Esophagus squamous epithelium (tissue), 4 donors: Measurements from ENCODE around the gene GAL3ST2.

Experiments
- POLR2A ChIP-seq, 4 donors: fragments of 450-650 bp; IDR thresholded peaks; one replicate each; pipeline ENCODE4 v1.6.1; 2017; ENCODE audit warnings: antibody characterized with exemption in 4 of 4, mild to moderate bottlenecking in 4 of 4, moderate library complexity in 3 of 4
- TF ChIP-seq, protein P1 (sequence below), 6 experiments: fragments of 450-650 bp in 4 of 6; fragments of 200-600 bp in 2 of 6; sonication (generic) in 2 of 6; IDR thresholded peaks; one replicate each; pipeline ENCODE4 v1.5.1; 2016 to 2019; ENCODE audit warnings: antibody characterized with exemption in 6 of 6, mild to moderate bottlenecking in 4 of 6, moderate library complexity in 4 of 6

DNA sequence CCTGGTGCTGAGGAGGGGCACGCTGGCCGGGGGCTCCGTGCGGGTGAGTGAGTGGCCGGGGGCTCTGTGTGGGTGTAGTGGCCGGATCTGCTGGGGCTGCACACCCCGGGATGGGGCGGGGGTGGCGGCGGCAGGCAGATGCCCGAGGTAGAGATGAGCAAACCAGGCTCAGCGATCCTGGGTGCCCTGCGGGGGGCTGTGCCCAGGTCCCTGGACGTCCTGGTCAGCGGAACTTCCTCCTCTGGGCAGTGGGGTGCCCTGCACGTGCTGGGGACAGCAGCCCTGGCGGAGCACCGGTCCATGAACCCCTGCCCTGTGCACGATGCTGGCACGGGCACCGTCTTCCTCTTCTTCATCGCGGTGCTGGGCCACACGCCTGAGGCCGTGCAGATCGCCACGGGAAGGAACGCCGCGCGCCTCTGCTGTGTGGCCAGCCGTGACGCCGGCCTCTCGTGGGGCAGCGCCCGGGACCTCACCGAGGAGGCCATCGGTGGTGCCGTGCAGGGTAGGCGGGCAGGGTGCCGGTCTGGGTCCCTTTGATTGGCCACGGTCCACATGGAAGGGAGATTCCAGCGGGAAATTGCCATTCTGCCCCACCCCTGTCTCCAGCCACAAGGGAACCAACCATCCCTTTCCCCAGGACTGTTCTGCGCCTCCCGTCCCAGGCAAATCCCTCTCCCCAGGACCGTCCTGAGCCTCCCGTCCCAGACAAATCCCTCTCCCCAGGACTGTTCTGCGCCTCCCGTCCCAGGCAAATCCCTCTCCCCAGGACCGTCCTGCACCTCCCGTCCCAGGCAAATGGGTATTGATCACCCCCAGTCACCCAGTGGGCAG lies 38.2 kb downstream of the GAL3ST2 start:
- TF ChIP-seq, protein P1, sequence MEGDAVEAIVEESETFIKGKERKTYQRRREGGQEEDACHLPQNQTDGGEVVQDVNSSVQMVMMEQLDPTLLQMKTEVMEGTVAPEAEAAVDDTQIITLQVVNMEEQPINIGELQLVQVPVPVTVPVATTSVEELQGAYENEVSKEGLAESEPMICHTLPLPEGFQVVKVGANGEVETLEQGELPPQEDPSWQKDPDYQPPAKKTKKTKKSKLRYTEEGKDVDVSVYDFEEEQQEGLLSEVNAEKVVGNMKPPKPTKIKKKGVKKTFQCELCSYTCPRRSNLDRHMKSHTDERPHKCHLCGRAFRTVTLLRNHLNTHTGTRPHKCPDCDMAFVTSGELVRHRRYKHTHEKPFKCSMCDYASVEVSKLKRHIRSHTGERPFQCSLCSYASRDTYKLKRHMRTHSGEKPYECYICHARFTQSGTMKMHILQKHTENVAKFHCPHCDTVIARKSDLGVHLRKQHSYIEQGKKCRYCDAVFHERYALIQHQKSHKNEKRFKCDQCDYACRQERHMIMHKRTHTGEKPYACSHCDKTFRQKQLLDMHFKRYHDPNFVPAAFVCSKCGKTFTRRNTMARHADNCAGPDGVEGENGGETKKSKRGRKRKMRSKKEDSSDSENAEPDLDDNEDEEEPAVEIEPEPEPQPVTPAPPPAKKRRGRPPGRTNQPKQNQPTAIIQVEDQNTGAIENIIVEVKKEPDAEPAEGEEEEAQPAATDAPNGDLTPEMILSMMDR (IDR thresholded peaks at IDR 0.05), result no peak
- TF ChIP-seq POLR2A (IDR thresholded peaks at IDR 0.05), result no peak
